Adrenal gland (tissue), 5 donors: Measurements from ENCODE around the gene ARFGAP3.

ENCODE experiments used
- CTCF ChIP-seq, 6 experiments: fragments of 450-650 bp in 4 of 6; fragments of 200-600 bp in 2 of 6; sonication (generic) in 1 of 6; IDR thresholded peaks; 1 replicate in 5 of 6; 2 replicates in 1 of 6; pipeline versions ENCODE4 v1.5.1 to v1.8.0; 2016 to 2021; ENCODE audit warnings: antibody characterized with exemption in 6 of 6, mild to moderate bottlenecking in 2 of 6, moderate library complexity in 1 of 6
- POLR2A ChIP-seq, 2 donors: fragments of 450-650 bp; IDR thresholded peaks; one replicate each; pipeline ENCODE4 v1.6.1; 2017; ENCODE audit warnings: antibody characterized with exemption in 2 of 2, mild to moderate bottlenecking in 2 of 2, moderate library complexity in 1 of 2
- donor health status: DM: no; HTN: no; CAD: no.

- TF ChIP-seq CTCF (IDR thresholded peaks at IDR 0.05): no peak
- TF ChIP-seq POLR2A (IDR thresholded peaks at IDR 0.05): no peak
These were observed 31.3 kb downstream of the ARFGAP3 start for GRCh38 chr22:42825796-42826195.
